Activated naive CD8-positive, alpha-beta T cell treated with anti-CD3 and anti-CD28 coated beads, Interleukin-2, amount 50 U/mL, for 16 hours (primary cell): Measurements from ENCODE around the gene ZDHHC24.
"Not testable (repeated sequence)": the region's sequence is repeated elsewhere in the genome, so short reads cannot be mapped to it uniquely, and the experiment has no call there.

Experiments
- DNase-seq: peaks from one replicate; pipeline ENCODE4 v3.0.0-alpha.2; 2020; ENCODE audit warnings: low read depth, low spot score

ZDHHC24 gene, protein sequence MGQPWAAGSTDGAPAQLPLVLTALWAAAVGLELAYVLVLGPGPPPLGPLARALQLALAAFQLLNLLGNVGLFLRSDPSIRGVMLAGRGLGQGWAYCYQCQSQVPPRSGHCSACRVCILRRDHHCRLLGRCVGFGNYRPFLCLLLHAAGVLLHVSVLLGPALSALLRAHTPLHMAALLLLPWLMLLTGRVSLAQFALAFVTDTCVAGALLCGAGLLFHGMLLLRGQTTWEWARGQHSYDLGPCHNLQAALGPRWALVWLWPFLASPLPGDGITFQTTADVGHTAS

DNA sequence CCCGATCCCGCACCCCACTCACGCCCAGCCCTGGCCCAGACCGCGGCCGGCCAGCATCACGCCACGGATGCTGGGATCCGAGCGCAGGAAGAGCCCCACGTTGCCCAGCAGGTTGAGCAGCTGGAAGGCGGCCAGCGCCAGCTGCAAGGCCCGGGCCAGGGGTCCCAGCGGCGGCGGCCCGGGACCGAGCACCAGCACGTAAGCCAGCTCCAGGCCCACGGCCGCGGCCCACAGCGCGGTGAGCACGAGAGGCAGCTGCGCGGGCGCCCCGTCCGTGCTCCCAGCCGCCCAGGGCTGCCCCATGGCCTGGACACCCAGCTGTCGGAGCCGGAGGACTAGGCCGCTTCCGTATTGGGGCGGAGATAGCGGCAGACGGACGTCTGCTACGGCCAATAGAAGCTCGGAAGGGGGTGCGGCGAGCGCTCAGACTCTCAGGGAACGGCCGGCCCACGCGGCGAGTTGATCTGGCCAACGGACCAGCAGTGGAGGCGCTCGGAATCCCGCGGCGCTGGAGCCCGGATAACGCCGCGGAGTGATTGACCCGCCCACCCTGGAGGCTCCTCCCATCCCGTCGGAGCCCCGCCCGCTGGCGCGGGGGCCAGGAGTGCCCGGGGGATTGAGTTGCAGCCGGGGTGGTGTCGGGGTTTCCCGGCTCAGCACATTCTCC, at the start of gene ZDHHC24:
ZDHHC24 (minus strand) TSS at position 348 of the 667 bp plus-strand sequence; CDS start at position 303, 45 bp downstream.
- DNase-seq = peak; percentile 71

DNA sequence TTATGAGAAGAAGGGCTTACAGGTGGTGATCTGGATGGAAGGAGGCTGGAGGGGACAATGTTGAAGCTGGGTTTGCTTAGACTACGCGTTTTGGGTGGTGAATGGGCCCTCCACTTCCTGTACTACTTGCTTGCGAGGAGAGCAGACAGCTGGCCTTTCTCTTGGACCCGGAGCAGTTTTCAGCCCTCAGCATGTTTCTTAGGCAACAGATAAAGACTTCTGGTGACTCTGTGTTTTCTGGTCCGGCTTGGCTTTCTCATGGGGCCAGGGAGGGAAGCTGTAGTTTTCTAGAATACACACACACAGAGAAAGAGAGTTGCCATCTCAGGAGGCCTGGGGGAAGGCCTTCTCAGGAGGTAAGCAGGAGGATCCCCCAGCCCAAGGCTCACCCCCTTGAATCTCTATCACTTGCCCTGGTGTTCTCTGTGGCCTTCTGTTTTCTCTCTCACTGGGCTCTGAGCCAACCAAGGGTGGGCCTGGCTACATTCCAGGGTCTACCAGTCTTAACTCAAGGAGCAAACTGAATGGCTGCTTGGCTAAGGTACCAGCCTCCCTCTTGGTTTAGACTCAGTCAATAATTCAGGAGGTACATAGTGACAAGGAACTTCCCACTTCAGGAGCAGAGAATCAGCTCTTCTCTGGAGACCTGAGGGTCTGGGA, 49.5 kb upstream of the ZDHHC24 start:
- no peak for DNase-seq

DNA sequence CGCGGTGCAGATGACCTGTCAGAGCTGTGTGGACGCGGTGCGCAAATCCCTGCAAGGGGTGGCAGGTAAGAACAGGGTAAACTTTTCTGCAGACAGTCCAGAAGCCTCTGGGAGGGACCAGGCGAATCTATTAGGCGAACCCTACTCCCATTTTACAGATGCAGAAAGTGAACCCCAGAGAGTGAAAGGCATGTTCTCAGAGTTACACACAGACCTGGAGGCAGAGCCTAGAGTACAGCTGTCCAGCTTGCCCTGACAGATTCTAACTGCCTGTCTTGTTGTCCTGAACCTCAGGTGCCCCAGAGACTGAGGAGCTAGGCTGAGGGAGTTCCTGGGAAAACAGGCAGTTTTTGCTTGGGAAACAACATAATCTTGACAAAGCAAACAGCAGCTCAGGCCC, 47.8 kb upstream of the ZDHHC24 start:
- no peak for DNase-seq

- DNase-seq = no peak
Measured at GRCh38 chr11:66593303-66593635, 47.4 kb upstream of the ZDHHC24 start.

- DNase-seq = peak; percentile 97
Measured at GRCh38 chr11:66592457-66593302, 46.8 kb upstream of the ZDHHC24 start, which contains the start of the genes CCDC87 and CCS. Gene CCDC87, minus strand, starts transcription at chr11:66593063. Its CDS starts 48 bp downstream, at chr11:66593015. Gene CCS, plus strand, starts transcription at chr11:66593185. Its CDS starts 77 bp downstream, at chr11:66593262.

DNA sequence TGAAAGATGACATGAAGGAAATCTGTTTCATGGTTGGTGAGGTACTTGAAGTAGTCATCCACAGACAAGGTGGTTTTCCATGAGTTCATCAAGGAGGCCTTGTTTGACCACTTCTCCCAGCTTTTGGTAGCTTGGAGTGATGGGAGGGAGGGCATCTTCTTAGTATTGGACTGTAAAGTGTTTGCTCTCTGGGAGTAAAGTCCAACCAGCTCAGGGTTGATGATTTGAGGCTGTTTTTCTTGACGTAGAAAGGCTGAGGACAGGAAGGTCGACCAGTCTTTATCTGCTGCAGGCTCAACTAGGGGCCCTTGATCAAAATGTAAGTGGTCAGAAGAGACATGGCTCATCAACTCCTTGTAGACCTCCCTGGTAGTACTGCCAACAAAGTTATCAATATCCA, 45.3 kb upstream of the ZDHHC24 start:
- no peak for DNase-seq

- no peak for DNase-seq
Measured at GRCh38 chr11:66589996-66590675, 44.3 kb upstream of the ZDHHC24 start.

DNA sequence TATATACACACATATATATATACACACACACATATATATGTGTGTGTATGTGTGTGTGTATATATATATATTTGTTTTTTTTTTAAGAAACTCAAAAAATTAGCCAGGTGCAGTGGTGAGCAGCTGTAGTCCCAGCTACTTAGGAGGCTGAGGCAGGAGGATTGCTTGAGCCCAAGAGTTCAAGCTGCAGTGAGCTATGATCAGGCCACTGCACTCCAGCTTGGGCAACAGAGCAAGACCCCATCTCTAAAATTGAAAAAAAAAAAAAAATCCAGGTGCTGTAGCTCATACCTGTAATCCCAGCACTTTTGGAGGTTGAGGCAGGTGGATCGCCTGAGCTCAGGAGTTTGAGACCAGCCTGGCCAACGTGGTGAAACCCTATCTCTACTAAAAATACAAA, 43.5 kb upstream of the ZDHHC24 start:
- DNase-seq = not testable (repeated sequence)

DNA sequence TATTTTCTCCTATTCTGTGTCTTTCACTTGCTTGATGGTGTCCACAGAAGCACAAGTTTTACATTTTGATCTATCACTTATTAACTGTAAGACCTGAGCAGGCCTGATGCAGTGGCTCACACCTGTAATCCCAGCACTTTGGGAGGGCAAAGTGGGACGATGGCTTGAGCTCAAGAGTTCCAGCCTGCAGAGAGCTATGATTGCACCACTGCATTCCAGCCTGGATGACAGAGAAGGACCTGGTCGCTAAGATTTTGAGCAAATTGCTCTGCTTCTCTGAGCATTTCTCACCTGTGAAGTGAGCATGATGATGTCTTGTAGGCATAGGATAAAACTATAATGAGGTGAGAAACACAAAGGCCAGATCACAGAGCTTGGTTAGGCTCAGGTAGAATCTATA, 40.3 kb upstream of the ZDHHC24 start:
- no peak for DNase-seq

DNA sequence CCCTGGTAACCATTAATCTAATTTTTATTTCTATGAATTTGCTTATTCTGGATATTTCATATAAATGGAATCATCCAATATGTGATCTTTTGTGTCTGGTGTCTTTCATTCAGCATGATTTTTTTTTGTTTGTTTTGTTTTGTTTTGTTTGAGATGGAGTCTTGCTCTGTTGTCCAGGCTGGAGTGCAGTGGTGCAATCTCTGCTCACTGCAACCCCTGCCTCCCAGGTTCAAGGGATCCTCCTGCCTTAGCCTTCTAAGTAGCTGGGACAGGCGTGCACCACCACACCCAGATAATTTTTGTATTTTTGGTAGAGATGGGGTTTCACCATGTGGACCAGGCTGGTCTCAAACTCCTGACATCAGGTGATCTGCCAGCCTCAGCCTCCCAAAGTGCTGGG, 39.6 kb upstream of the ZDHHC24 start:
- DNase-seq = not testable (repeated sequence)

- DNase-seq = not testable (repeated sequence)
Measured at GRCh38 chr11:66582565-66583147, 36.8 kb upstream of the ZDHHC24 start.

GRCh38 chr11:66581261-66581660, 35.4 kb upstream of the ZDHHC24 start:
- DNase-seq = no peak

DNA sequence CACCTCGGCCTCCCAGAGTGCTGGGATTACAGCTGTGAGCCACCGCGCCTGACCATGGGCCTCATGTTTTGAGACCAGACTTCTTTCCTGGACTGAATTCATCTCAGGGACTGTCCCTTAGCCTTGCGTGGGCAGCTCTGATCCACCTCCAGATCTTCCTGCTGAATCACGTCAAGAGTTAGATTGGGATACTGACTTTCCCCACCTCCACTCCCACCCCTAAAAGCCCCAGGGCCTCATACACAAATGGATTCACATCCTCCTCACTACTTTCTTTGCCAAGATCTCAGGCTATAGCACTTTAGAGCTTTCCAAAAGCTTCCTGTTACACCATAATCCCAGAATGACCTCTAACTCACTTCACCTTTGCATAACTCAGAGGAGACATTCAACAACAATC, 35.0 kb upstream of the ZDHHC24 start:
- no peak for DNase-seq

GRCh38 chr11:66579017-66579606, 33.3 kb upstream of the ZDHHC24 start:
- peak; percentile 67 for DNase-seq

DNA sequence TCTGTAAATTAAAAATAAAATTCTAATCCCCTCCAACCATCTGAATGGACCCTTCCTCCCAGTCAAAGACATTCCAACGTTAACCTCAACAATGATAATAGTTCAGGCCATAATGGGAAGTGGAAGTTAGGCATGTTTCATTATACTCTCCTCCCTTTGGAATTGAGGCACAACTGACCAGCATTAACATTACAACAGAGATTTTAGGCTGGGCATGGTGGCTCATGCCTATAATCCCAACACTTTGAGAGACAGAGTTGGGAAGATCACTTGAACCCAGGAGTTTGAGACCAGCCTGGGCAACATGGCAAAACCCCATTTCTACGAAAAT, 25.0 kb upstream of the ZDHHC24 start:
- no peak for DNase-seq

DNA sequence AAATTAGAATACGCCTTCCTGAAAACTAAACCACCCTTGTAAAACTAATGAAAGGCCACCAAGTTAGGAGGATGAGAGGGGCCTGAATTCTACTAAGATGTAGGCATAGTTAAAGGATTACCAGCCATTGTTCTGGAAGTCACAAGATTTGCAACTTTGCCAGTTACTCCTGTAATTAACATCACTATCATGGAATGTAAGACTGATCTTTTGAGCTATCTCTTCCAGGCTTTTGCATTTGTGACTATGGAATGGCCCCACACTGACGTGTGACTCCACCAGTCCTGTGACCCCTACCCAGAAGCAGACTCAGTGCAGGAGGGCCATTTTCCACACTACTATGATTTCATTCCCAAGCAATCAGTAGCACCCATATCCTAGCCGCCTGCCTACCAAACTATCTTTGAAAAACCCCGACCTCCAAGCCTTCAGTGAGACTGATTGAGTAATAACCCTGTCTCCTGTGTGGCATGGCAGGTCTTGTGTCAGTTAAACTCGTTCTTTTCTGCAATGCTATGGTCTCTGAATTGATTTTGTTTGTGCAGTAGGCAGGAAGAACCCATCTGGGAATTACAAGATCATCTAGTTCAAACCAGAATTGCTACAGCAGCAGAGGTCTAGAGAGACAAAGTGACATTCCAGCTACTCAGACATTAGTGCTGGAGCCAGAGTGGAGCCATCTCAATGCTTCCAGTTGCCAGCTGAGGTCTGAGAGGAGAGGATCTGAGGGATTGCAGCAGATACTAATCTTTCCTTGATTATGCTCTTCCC, 24.4 kb upstream of the ZDHHC24 start:
- DNase-seq = no peak

GRCh38 chr11:66569076-66569475, 23.2 kb upstream of the ZDHHC24 start:
- DNase-seq = no peak

GRCh38 chr11:66568124-66568916, 22.5 kb upstream of the ZDHHC24 start, which contains the start of gene CTSF:
Gene CTSF, minus strand, starts transcription at chr11:66568606. Its CDS starts 120 bp downstream, at chr11:66568486.
- DNase-seq = peak; percentile 32

DNA sequence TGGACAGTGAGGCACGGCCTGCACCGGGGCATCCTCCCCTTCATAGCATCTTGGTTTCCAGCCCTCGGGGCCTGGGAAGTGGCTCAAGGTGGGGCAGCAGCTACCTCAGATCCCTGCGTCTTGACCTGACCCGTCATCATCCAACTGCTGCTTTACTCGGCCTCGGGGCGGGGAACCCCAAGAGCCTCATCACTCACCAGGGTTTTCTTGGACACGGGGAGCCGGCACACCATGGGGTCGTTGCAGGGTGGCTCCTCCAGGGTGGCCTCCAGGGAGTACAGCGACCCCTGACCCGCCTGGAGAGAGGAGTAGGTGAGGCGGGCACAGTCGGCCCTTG, 21.9 kb upstream of the ZDHHC24 start:
- no peak for DNase-seq
